ENCODE results near the gene VAT1L.

- TF ChIP-seq RAD21 (IDR thresholded peaks at IDR 0.05; ENCODE audit: insufficient read depth, low read depth, low read length) (no peak), EZH2 (IDR thresholded peaks at IDR 0.05; ENCODE audit: borderline replicate concordance, control insufficient read depth, low read depth, low read length) (no peak), CTCF (IDR thresholded peaks at IDR 0.05 in 2 of 3, conservative IDR thresholded peaks at IDR 0.05 in 1 of 3; ENCODE audit: control insufficient read depth in 2 of 3, extremely low read depth in 1 of 3, insufficient read depth in 1 of 3, low read depth in 3 of 3, low read length in 3 of 3) (no peak), REST (IDR thresholded peaks at IDR 0.05; ENCODE audit: low read depth, low read length) (no peak), SMC3 (IDR thresholded peaks at IDR 0.05; ENCODE audit: borderline replicate concordance, low read length) (no peak), BACH1 (IDR thresholded peaks at IDR 0.05; ENCODE audit: borderline replicate concordance) (no peak), ATF3 (IDR thresholded peaks at IDR 0.05; ENCODE audit: borderline replicate concordance, extremely low read depth, low read depth, low read length) (no peak), TCF12 (IDR thresholded peaks at IDR 0.05; ENCODE audit: low read depth, low read length) (no peak), FOXM1 (IDR thresholded peaks at IDR 0.05; ENCODE audit: low read depth, low read length) (no peak)
These were observed 121.7 kb downstream of the VAT1L start for GRCh38 chr16:77910021-77910420.
